SU-DHL-6 (cell line): Measurements from ENCODE around the gene GOLGA6L9.
"Not testable (repeated sequence)": the region's sequence is repeated elsewhere in the genome, so short reads cannot be mapped to it uniquely, and the experiment has no call there.

ENCODE experiments used
- EZH2phosphoT487 ChIP-seq: fragments of 200-600 bp; sonication (generic), shearing (Covaris generic); conservative IDR thresholded peaks from 2 replicates; pipeline ENCODE4 v1.6.1; 2018; ENCODE audit warnings: mild to moderate bottlenecking, antibody characterized with exemption, low read length, moderate library complexity, mixed read lengths
- TF ChIP-seq, protein P1 (sequence below): fragments of 200-600 bp; sonication (generic); IDR thresholded peaks from one replicate; pipeline ENCODE4 v1.5.1; 2017; ENCODE audit warnings: antibody characterized with exemption, mild to moderate bottlenecking, low read length, moderate library complexity; ENCODE audit not compliant: insufficient read depth, poor library complexity, severe bottlenecking

DNA sequence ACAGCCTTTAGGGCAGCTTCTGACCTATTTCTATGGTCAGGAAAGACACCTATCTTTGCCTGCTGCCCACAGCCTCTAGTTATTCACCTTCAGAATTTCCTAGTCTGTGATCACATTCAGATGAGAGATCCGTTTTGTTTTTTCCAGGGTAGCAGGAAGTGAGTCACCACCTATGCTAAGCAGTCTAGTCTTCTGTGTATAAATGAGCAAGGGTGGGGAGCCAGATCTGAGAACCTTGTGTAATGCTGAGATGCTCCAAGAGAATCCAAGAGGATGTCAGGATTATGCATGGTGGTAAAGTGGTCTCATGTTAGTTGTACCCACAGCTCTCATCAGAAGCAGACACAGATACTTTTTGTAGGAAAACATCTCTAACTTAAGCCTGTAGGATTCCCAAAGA is 8.7 kb upstream of the GOLGA6L9 start:
- TF ChIP-seq, protein P1, sequence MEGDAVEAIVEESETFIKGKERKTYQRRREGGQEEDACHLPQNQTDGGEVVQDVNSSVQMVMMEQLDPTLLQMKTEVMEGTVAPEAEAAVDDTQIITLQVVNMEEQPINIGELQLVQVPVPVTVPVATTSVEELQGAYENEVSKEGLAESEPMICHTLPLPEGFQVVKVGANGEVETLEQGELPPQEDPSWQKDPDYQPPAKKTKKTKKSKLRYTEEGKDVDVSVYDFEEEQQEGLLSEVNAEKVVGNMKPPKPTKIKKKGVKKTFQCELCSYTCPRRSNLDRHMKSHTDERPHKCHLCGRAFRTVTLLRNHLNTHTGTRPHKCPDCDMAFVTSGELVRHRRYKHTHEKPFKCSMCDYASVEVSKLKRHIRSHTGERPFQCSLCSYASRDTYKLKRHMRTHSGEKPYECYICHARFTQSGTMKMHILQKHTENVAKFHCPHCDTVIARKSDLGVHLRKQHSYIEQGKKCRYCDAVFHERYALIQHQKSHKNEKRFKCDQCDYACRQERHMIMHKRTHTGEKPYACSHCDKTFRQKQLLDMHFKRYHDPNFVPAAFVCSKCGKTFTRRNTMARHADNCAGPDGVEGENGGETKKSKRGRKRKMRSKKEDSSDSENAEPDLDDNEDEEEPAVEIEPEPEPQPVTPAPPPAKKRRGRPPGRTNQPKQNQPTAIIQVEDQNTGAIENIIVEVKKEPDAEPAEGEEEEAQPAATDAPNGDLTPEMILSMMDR, result not testable (repeated sequence)
- not testable (repeated sequence) for TF ChIP-seq EZH2phosphoT487
